Keratinocyte (primary cell): ENCODE measurements around the gene TMEM39A. TPM values are rescaled to one million over a fixed set of nuclear protein-coding genes. Genes with fewer than 3 reads are reported as not detected.

Source experiments
- DNase-seq: peaks from one replicate; pipeline ENCODE4 v3.0.0-alpha.2; 2011; ENCODE audit warnings: low read depth, missing footprints, low spot score
- FAIRE-seq: peaks from 2 replicates; lab custom pipeline; 2011; peaks lifted over from hg19 to GRCh38; lab: Jason Lieb, UNC
- H2AFZ ChIP-seq: 2 replicates; pipeline ENCODE4 v1.6.0; 2012; ENCODE audit warnings: low read length, control low read depth, inconsistent platforms; ENCODE audit not compliant: control insufficient read depth
- H3K27ac ChIP-seq: 2 replicates; pipeline ENCODE4 v1.5.1; 2011; ENCODE audit warnings: low read length; ENCODE audit not compliant: control insufficient read depth, insufficient read depth
- H3K27me3 ChIP-seq: 3 replicates; pipeline ENCODE4 v1.6.0; 2011; ENCODE audit warnings: low read length; ENCODE audit not compliant: control insufficient read depth, insufficient read depth; ENCODE audit errors: extremely low read depth
- H3K36me3 ChIP-seq, 2 experiments: 2 replicates in 1 of 2; 3 replicates in 1 of 2; pipeline ENCODE4 v1.5.1; 2011; ENCODE audit warnings: low read length in 2 of 2, mild to moderate bottlenecking in 1 of 2; ENCODE audit not compliant: control insufficient read depth in 2 of 2, insufficient read depth in 2 of 2; ENCODE audit errors: extremely low read depth in 1 of 2
- H3K4me1 ChIP-seq: 3 replicates; pipeline ENCODE4 v1.5.1; 2011; ENCODE audit warnings: low read length; ENCODE audit not compliant: control insufficient read depth, insufficient read depth; ENCODE audit errors: extremely low read depth
- H3K4me2 ChIP-seq: 3 replicates; pipeline ENCODE4 v1.6.0; 2011; ENCODE audit warnings: low read depth, low read length; ENCODE audit not compliant: control insufficient read depth, insufficient read depth; ENCODE audit errors: extremely low read depth
- H3K4me3 ChIP-seq, 3 experiments: fragments of 200-600 bp in 1 of 3; sonication (generic) in 1 of 3; 2 replicates in 2 of 3; 3 replicates in 1 of 3; pipeline ENCODE4 v1.5.1; 2011 to 2016; ENCODE audit warnings: low read length in 3 of 3, mild to moderate bottlenecking in 3 of 3, control low read depth in 2 of 3, inconsistent platforms in 1 of 3, low read depth in 1 of 3, mixed read lengths in 1 of 3, mixed run types in 1 of 3, moderate library complexity in 1 of 3; ENCODE audit not compliant: control insufficient read depth in 2 of 3, insufficient read depth in 2 of 3; ENCODE audit errors: extremely low read depth in 1 of 3
- H3K79me2 ChIP-seq: 2 replicates; pipeline ENCODE4 v1.6.0; 2012; ENCODE audit warnings: low read length; ENCODE audit not compliant: control insufficient read depth, insufficient read depth
- H3K9ac ChIP-seq: 3 replicates; pipeline ENCODE4 v1.6.0; 2011; ENCODE audit warnings: low read length; ENCODE audit not compliant: control insufficient read depth, insufficient read depth; ENCODE audit errors: extremely low read depth
- H3K9me1 ChIP-seq: 3 replicates; pipeline ENCODE4 v1.6.0; 2011; ENCODE audit warnings: low read length; ENCODE audit not compliant: control insufficient read depth, insufficient read depth; ENCODE audit errors: extremely low read depth
- H3K9me3 ChIP-seq: 2 replicates; pipeline ENCODE4 v1.5.1; 2012; ENCODE audit warnings: low read depth, low read length; ENCODE audit not compliant: control insufficient read depth
- H4K20me1 ChIP-seq: 3 replicates; pipeline ENCODE4 v1.6.0; 2011; ENCODE audit warnings: low read length; ENCODE audit not compliant: control insufficient read depth, insufficient read depth; ENCODE audit errors: extremely low read depth
- CTCF ChIP-seq, 3 experiments: IDR thresholded peaks in 1 of 3; conservative IDR thresholded peaks in 1 of 3; optimal IDR thresholded peaks in 1 of 3; 2 replicates in 2 of 3; 3 replicates in 1 of 3; pipeline versions ENCODE3 to v1.5.1; 2011; ENCODE audit warnings: low read length in 3 of 3, mild to moderate bottlenecking in 3 of 3, moderate library complexity in 2 of 3, control low read depth in 1 of 3, inconsistent platforms in 1 of 3; ENCODE audit not compliant: insufficient read depth in 2 of 3; ENCODE audit errors: extremely low read depth in 1 of 3
- EZH2 ChIP-seq: IDR thresholded peaks from one replicate; pipeline ENCODE4 v1.6.1; 2012; ENCODE audit warnings: inconsistent platforms, mild to moderate bottlenecking, low read length, moderate library complexity
- dilution Hi-C: fragments of 300-500 bp; cut with MboI; formaldehyde crosslinking; loops from one replicate; pipeline ENCODE4 v1.7.0; 2020; ENCODE audit warnings: low sequenced_read_pairs; ENCODE audit not compliant: extremely low pct_ligation_motif_present
- polyA plus RNA-seq, 5 experiments: library from polyadenylated mRNA; depleted of rRNA in 3 of 5; stranded (reverse) in 3 of 5; stranded (forward) in 1 of 5; unstranded in 1 of 5; fragments of >200 nt; gene quantifications; 1 replicate in 1 of 5; 2 replicates in 3 of 5; 3 replicates in 1 of 5; pipeline versions ENCODE4 v1.2.1 to v1.2.3, GENCODE V29; 2011 to 2012; ENCODE audit warnings: missing spikeins in 2 of 5, low read depth in 1 of 5, low replicate concordance in 1 of 5

TMEM39A gene
- polyA plus RNA-seq, 1 donor (not counting 4 experiments of a cell fraction or from before 2014, with no cell fraction given), result 26.3 TPM

- Histone ChIP-seq H2AFZ (no peak overlapping the region), H3K4me2 (no peak overlapping the region), H3K9ac (no peak overlapping the region), H3K27ac (no peak overlapping the region), H3K9me1 (no peaks in the 10 kb centered on the region), H3K4me3 (no peak overlapping the region), H3K4me1 (no peaks in the 10 kb centered on the region), H3K27me3 (no peaks in the 10 kb centered on the region), H3K79me2 (no peaks in the 10 kb centered on the region), H3K36me3 (no peaks in the 10 kb centered on the region), H3K9me3 (no peaks in the 10 kb centered on the region), H4K20me1 (no peaks in the 10 kb centered on the region)
- FAIRE-seq (no peak), DNase-seq (no peak)
- no peak for TF ChIP-seq CTCF (optimal IDR thresholded peaks at IDR 0.05 in 1 of 3, IDR thresholded peaks at IDR 0.05 in 1 of 3, conservative IDR thresholded peaks at IDR 0.05 in 1 of 3; ENCODE audit: extremely low read depth in 1 of 3, insufficient read depth in 2 of 3, low read length in 3 of 3)
- TF ChIP-seq EZH2, result no peak
- dilution Hi-C loops, result no loop called here
These were observed 62.3 kb downstream of the TMEM39A start for GRCh38 chr3:119401069-119401468.

GRCh38 chr3:119400466-119400865 lies 62.9 kb downstream of the TMEM39A start:
- H3K4me2 ChIP-seq, result no peak overlapping the region
- H3K4me3 ChIP-seq, result no peak overlapping the region
- no peaks in the 10 kb centered on the region for H4K20me1 ChIP-seq
- H3K79me2 ChIP-seq, result no peaks in the 10 kb centered on the region
- no peaks in the 10 kb centered on the region for H3K9me1 ChIP-seq
- dilution Hi-C loops, result no loop called here
- no peaks in the 10 kb centered on the region for H3K27me3 ChIP-seq
- H3K4me1 ChIP-seq, result no peaks in the 10 kb centered on the region
- no peaks in the 10 kb centered on the region for H3K36me3 ChIP-seq
- H3K27ac ChIP-seq, result no peak overlapping the region
- no peak overlapping the region for H3K9ac ChIP-seq
- DNase-seq, result no peak
- TF ChIP-seq CTCF (optimal IDR thresholded peaks at IDR 0.05 in 1 of 3, IDR thresholded peaks at IDR 0.05 in 1 of 3, conservative IDR thresholded peaks at IDR 0.05 in 1 of 3; ENCODE audit: extremely low read depth in 1 of 3, insufficient read depth in 2 of 3, low read length in 3 of 3) (no peak), EZH2 (no peak)
- no peak for FAIRE-seq
- no peaks in the 10 kb centered on the region for H3K9me3 ChIP-seq
- H2AFZ ChIP-seq, result no peak overlapping the region
